RPMI8226 (cell line): Measurements from ENCODE around the gene SH3PXD2B.

Experiments used
- DNase-seq: peaks from one replicate; pipeline ENCODE4 v3.0.0-alpha.2; 2015

Gene SH3PXD2B

DNA sequence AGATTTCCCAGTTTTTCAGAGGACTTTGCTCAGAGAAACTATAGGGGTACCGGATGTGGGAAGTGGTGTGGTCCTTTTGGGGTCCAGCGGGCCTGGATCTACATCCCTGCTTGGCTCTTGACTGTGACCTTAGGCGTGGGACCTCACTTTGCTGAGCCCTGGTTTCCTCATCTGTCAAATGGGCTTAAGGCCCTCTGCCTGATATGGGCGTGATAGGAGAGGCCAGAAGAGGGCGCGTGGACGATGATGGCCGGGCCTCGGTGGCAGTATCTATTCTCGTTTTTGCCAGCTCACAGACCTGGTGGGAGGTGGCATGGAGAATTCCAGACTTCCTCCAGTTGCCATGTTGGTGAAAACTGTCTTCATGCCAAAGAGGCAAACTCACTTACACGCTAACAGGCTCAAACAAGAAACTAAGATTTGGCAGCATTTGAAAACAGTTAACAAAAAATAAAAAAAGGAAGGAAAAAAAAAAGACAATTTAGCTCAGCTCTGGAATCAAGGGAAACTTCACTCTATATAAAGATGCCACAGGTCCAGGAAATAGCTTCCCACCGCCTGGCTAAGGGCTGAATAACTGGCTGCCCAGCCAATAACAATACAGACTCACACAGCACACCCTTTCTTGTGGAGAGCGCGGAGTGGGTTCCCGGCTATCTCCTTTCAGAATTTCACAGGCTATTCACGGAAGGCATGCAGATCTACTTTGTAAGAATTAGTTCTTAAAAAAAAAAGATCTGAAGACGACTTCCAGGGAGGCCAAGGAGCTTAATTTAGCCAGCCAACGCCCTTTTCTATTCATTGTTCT lies 1.7 kb downstream of the SH3PXD2B start:
- peak; percentile 40 for DNase-seq

DNA sequence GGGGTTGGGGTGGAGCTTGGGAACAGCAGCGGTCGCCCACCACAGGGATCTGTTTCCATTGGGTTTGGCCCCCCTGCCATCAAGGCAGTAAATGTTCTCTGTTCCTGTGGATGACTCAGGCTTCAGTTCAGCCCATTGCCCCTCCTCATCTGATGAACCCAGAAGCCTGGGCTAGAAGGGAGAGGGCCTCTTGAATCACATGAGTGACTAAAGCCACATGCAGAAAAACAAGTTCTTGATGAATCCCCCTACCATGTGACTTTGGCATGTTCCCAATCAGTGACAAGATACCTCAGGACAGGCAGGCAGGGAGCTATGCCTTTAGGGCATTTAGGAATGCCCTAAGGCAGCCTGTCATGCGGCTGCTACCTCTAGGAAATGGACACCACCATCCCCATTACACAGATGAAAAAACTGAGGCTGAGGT lies 2.5 kb downstream of the SH3PXD2B start:
- DNase-seq: no peak

DNA sequence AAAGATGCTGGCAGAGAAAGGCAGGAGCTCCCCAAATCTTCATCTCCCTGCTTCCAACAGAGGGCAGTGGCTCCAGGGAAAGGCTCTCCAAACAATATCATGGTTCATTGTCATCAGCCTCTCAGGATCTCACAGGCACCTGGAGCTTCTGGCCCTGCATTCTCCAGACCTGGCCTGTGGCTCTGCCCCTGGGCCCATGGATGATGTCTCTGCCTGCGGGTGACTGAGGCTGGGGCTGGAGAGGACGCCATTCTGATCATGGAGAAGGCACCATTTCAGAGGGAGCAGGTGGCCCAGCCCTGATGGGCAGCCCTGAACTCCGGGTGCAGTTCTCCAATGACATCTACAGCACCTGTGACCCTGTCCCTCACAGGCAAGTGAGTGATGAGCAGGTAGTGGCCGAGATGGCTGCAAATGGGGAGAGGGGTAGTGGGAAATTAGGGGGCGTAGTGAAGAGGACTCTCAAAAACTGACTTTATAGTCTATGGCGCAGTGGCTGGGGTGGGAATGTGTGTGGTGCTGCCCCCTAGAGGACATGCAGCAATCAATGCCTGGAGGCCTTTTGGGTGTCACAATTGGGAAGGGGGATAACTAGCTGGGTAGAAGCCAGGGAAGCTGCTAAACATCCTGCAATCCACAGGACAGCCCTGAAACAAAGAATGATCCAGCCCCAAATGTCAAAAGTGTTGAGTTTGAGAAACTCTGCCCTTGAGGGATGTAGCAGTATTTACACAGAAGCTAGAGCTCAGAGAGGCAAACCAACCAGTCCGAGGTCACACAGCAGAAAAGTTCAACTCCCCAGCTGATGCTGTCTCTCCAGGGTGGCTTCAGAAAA lies 3.2 kb downstream of the SH3PXD2B start:
- DNase-seq: peak; percentile 45

DNA sequence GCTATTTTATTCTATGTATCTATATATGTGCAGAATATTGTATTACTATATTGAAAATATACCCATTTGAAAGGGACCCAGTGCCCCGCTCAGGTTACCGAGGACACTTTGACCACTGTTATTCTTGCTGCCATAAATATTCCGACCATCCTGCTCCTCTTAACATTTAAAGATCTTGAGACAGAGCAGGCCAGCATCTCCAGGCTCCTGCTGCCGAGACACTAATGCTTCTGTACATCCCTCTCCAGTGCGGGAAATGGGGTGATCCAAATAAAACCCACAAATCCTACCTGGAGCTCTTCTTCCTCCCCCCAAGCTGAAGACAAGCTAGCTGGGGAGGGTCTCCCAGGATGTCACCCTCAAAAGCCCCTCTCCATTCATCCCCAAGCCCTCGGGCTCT lies 3.9 kb downstream of the SH3PXD2B start:
- DNase-seq: no peak

DNA sequence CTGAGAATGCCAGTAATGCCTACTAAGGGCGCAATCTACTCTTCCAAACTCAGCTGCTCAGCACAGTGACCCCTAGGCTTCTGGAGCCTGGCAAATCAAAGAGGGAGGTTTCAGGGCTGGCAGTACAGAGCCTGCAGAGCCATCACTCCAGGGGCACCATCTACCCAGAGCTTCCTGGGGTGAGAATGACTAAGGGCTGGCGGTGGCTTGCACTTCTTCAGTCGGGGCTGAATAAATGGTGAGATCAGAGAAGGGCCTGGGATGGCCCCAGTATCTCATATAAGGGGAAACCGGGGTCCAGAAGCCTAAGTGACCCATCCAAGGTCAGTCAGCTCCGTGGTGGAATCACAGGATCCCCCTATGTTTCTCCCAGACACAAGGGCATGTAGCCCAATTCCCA lies 5.3 kb downstream of the SH3PXD2B start:
- DNase-seq: no peak

DNA sequence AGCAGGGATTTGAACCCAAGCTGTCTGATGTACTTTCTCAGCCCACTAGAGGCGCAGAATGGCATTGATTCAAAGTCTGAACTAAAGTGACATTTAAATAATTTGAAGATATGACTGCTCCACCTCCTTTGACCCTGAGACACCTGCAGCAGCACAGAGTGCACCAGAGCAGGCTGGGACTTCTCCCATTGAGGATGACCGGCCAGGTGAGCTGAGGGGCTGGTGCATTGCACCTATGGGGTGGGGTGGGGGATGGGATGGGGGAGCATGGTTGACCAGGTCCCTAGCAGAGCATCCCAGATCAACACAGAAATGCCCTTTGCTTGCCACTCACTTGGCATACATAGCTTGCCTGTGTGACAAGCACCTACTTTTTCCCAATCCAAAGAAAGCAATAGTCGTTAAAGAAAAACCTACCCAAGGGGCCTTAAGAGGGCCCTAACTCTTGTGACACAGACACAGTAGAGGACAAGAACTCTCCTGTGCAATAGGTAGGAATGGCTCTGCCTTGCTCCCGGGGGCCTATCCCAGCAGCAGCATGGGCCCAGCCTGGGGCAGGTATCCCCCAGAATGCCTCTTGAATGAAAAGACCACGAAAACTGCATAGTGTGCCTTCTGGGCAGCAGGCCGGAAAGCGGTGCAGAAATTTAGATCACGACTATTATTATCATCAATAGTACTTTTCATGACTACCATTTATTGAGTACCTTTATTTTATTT lies 6.5 kb downstream of the SH3PXD2B start:
- no peak for DNase-seq

DNA sequence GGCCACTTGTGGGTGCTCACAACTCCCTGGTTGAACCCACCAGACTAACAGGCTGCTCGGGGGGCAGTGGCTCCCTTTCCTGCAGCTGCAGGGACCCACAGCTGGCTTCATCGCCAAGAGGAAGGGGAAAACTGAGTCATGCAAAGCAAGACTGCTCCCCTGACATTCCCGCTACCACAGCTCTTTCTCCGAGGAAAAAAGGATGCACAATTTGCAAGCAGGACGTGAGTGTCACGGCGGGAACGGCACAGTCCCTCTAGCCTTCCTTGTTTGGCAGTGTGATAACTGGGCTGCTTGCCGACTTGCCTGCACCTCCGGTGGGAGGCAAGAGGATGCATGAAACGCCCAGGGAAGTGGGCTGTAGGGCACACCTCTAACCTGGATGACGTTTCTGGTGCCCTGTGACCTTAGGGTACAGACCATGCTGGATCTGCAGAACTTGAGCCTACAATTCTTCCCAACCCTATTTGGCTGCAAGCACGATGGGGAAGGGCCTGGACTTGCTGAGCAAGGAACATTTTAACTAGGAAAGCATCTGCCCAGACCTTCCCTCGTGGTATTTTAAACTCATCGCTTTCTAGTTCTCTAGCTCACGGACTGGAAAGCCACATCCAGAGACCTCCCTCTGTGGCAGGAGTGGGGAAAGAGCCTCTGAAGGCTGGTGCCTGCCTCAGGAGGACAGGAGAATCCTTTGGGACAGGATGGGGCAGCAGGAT lies 7.8 kb downstream of the SH3PXD2B start:
- no peak for DNase-seq

DNA sequence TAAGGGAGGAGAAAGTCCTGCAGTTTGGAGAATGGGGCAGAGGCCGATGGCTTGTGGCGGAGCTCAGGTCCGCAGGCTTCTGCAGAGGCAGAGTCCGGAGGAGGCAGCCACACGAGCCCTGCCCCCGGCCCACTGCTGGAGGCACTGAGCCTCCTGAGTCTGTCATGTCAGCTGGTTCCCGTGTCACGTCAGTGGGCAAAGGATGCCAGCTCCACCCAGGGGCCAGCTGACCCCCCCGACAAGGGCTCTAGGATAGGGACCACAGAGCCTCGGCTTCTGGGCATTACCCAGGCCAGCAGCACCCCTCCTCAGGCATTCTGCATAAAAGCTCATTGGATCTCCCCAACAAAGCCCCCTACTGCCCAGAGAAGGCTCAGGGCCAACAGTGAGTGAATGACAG lies 8.5 kb downstream of the SH3PXD2B start:
- DNase-seq: no peak

DNA sequence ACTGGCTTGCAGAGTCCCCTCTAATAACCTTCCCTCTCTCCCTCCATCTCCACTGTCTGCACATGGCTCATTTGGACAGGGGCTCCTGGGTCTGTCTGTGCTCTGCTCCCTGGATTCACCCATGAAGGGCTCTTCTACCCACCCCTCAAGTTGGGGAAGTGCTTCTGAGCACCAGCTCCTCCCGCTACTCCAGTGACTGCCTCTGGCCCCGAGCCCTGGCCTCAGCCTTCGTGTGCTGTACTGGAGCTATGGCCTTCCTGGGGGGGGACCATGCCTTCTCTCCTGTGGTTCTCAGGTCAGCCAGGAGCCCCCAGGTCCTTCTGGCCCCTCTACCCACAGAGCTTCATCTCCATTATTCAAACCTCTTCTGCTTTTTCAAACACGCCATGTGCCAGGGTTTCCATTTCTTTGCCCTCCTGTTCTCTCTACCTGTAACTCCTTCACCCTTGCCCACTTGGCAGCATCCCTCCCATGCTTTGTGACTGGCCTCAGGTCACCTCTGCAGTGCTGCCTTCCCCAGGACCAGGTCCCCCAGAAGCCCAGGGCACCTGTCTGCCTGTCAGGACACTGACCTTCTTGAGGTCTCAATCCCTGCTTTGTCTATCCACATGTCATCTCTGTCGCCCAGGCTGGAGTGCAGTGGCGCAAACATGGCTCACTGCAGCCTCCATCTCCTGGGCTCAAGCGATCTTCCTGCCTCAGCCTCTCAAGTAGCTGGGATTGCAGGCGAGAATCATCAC lies 9.5 kb downstream of the SH3PXD2B start:
- DNase-seq: no peak

DNA sequence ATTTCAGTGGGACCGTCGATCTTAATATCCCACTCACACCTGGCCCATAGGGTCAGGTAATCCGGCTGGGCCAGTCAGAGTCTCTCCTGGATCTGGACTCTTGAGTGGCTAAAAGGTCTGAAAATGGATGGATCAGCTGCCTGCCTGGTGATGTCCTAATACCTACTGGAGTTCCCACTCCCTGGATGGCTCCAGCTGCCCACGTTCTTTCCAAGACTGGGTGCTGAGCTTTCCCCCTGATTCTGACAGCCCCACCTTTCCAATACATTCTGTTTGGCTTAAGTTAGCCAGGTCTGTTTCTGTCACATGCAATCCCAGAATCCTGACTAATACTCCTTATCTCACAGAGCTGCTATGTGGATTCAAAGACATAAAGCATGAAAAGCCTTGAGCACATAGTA lies 10.2 kb downstream of the SH3PXD2B start:
- DNase-seq: no peak

DNA sequence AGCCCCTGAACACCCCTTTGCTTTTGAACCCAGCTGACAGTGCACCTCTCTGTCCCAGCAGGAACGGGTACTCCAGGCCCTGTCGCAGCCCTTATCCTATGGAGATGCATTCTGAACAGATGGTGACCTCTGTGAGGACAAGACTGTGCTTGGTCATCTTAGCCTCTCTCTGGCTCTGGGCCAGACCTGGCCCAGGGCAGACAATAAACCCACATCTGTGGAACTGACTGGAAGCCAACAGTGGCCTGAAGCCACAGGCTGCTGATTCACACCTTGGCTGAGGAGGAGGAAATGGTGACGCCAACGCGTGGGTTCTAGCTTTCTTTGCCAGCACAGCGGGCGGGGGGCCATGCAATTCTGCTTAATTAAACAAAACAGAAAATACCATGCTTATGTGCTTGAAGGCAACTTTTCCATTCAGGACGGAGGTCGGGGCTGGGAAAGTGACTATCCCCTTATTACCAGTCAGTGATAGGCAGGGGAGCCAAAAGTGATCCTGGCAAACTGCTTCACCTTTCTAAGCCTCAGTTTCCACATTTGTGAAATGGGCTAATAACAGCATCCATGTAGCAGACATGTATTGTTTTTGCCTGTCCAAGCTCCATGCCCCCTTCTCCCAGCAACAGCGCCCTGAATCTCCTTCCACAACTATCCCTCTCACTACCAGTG lies 10.8 kb downstream of the SH3PXD2B start:
- peak; percentile 95 for DNase-seq

DNA sequence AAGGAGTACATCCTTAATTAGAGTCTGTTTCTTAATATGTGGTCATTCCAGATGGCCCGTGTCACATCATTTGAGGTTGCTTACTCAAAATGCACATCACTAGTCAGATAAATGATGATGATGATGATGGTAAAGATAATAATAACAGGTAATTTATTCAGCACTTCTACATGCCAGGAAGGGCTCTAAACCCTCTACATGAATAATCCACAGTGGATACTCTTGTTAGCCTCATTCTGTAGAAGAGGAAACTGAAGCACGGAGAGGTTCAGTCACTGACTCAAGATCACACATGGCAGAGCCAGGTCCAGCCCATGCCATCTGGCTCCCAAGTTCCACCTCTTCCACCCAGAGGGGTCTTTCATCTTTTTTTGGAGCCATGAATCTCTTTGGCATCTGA lies 11.7 kb downstream of the SH3PXD2B start:
- no peak for DNase-seq

DNA sequence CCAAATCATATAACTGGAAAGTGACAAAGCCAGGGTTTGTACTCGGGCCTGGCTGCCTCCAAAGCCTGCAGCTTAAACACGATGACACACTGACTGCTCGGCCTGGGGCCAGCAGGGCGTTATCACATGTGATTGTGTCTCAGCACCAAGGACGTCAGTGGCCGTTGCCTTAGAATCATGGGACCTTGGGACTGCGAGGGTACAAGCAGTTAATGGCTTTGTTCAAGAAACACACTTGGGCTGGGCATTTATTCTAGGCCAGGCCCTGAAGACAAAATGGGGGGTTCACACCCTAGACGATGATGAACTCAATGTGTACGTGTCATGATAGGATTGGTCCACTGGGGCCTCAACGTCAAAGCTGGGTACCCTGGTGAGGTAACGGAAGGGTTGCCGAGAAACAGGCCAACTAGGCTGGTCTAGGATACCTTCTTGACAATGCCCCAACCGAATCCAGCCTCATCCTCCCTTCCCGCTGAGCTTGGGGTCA lies 13.0 kb downstream of the SH3PXD2B start:
- no peak for DNase-seq

DNA sequence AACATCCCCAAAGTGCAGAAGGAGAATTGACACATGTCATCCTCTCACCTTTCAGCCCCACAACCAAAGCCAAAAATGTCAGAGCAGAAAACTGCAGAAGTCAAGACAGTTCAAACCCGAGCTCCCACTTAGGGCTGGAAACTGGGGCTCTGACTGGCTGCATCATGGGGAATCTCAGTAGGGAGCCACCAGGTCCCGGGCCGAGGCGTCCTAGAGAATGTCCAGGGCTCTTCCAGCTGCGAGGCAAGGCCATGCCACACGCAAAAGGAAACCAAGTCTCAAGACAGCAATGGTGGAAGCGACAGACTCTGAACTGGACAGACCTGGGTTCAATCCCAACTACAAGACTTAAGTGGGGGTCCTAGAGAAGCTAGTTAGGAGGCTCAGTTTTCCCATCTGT lies 13.8 kb downstream of the SH3PXD2B start:
- DNase-seq: no peak

DNA sequence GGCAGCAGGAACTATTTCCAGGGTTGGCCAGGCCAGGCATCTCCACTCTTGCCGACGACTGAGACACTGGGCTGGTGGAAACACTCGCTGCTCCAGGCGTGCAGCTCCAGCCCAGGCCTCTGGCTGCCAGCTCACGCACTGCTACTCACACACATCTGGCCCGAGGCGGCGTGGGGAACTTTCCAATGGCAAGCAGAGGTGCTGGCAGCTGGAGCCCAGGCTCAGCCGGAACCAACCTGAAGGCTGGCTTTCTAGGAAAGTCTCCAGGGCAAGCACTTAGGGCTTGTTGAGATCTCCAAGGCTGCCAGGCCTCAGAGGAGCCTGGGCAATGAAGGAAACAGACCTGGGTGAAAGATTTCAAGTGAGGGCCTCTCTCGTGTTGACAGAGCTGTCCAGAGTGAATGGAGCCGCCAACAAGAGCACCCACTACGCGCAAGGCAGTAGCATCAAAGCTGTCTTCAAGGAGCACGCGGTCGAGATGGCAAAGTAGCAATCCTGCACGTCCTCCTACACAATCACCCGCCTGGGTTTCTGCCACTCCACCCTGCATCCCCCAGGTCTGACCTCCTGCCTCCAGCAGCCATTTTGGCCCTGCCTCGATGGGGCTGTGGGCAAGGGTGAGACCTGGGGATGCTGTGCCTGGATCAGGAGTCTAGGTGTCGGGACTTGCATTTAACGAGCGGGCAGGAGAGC lies 14.4 kb downstream of the SH3PXD2B start:
- DNase-seq: no peak

DNA sequence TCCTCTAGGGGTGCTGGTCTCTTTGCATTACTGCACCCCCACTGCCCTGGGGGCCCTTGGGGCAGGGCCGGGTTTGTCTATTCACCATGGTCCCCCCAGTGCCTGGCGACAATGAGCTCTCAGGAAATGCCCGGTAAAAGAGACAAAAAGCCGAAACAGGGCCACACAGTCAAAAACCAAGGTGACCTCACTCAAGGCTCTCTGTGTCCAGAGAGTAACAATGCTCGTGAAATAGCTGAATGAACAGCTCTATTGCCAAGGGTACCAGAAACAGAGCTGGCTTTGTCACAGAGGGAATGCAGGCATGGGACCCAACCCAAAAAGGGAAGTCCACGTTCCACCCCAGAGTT lies 16.0 kb downstream of the SH3PXD2B start:
- no peak for DNase-seq

DNA sequence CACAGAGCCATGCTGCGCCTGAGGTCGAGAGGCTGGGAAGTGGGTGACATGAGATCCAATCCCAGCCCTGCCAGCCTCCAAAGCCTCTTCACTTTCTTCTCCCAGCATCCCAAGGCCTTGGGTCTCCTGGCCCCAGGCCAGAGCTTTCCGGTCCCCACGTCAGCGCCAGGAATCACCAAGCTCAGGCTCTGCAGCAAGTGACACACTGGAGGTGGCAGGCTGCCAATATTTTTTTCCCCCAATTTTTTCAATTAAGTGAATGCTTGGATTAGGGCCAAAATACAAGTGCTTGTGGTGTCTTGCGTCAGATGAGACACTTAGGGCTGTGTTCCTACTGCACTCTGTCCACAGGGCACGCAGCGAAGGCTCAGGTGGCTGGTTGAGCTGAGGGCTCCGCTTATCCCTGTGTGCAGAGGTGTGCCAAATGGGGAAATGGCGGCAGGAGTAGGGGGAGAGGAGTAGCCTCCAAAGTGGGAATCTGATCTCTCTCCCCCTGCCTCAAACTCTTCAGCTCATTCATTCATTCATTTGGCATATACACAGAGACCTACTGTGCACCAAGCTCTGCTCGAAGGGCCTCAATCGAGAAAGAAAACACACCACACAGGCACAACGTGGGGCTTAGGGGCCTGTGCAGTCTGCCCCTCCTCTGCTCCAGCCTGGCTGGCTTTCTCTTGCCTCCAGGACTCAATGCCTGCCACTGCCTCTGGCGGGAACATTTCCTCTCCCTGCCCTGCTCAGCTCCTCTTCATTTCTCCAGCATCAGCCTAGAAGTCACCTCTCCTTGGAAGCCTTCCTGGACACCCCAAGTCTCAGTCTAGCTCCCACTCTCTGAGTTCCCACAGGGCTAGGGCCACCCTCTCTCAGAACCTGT lies 16.6 kb downstream of the SH3PXD2B start:
- DNase-seq: peak; percentile 89

DNA sequence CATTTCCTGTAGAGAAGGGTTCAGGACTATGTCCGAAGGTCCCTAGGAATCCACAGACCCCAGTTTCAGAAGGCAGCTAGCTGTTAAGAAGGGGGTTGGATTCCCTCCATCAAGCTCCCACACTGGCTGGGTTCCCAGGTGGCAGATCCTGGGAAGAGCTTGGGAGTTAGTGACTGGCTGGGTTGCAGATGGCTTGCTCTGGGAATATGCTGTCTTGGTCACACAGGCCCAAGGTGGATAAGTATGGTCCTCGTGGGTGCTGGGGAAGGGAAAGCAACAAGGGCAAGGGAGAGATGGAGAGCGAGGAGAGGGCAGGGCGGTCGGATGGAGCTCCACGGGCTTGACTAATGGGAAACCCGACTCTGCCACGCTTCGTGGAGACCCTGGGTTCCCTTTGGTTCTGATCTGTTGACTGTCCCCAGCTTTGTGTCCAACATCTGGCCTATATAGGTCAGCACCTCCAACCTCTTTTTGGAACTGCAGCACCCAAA lies 17.4 kb downstream of the SH3PXD2B start:
- no peak for DNase-seq

DNA sequence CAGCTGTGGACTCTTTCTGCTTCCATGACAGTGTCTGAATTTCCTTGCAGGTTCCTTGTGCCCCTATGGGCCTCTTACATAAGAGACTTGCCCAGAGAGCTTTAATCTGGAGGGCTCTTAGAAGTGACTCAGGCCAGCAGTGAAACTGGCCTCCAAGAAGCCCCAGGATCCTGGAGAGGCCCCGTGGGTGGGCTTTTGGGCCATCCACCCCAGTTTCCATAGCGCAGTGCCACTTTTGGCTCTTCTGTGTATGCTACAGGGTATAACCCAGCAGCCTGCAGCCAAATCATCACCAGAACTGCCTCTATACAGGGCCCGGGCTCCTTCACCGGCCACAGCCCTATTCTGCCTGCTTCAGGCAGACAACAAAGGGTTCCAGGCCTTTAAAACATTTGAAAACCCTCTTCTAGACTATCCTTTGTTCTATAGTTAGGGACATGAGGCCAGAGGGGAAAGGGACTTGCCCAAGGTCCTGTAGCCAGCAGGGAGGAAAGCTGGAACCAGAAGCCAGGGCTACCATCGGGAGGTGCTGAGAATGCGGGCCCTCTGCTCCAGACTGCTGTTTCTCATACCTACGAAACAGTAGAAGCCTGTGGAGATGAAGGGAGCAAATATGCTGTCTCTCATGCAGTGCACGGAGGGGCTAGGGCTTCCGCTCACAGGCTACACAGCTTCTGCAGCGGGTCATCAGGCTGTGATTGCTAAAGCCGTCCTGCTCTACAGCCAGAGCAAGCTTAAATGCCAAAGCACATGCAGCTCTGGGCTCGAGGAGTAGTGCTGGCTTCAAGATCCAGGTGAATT lies 18.0 kb downstream of the SH3PXD2B start:
- no peak for DNase-seq
